OCI-LY7 (cell line): Measurements from ENCODE around the gene RSPH6A. TPM values are rescaled to one million over a fixed set of nuclear protein-coding genes. Genes with fewer than 3 reads are reported as not detected.

ENCODE experiments used
- BruUV-seq: library from RNA; stranded (reverse); fragments of 400-500 nt; replicated peaks from 2 replicates; lab custom pipeline; 2021; lab: Mats Ljungman, UMichigan
- CTCF ChIA-PET: fragments of 300-600 bp; sonication (Branson Sonifier 250); formaldehyde crosslinking; loops from one replicate; lab custom pipeline; 2022; ENCODE audit warnings: antibody characterized with exemption; ENCODE audit not compliant: unreplicated experiment; lab: Charles Lee
- POLR2A ChIA-PET: fragments of 300-600 bp; sonication (Branson Sonifier 250); formaldehyde crosslinking; loops from one replicate; lab custom pipeline; 2022; ENCODE audit warnings: antibody characterized with exemption; lab: Charles Lee
- DNase-seq: peaks from one replicate; pipeline ENCODE4 v3.0.0-alpha.2; 2015; ENCODE audit warnings: low spot score
- H2AFZ ChIP-seq: fragments of 200-600 bp; sonication (generic), shearing (Covaris generic); 2 replicates; pipeline ENCODE4 v1.6.1; 2014; ENCODE audit warnings: mild to moderate bottlenecking, antibody characterized with exemption, low read length, moderate library complexity
- H3K27ac ChIP-seq: fragments of 200-600 bp; sonication (generic); 2 replicates; pipeline ENCODE4 v1.5.1; 2014; ENCODE audit warnings: mixed run types, low read depth, mild to moderate bottlenecking, moderate library complexity, low read length, inconsistent platforms; ENCODE audit not compliant: poor library complexity, severe bottlenecking
- H3K36me3 ChIP-seq: fragments of 200-600 bp; sonication (generic); 2 replicates; pipeline ENCODE4 v1.6.1; 2014; ENCODE audit warnings: mild to moderate bottlenecking, antibody characterized with exemption, low read length, moderate library complexity, mixed read lengths; ENCODE audit not compliant: insufficient read depth
- H3K4me1 ChIP-seq: fragments of 200-600 bp; sonication (generic); 2 replicates; pipeline ENCODE4 v1.5.1; 2014; ENCODE audit warnings: mild to moderate bottlenecking, low read length; ENCODE audit not compliant: insufficient read depth, poor library complexity, severe bottlenecking
- H3K4me2 ChIP-seq: fragments of 200-600 bp; sonication (generic); 2 replicates; pipeline ENCODE4 v1.6.1; 2014; ENCODE audit warnings: mild to moderate bottlenecking, low read length
- H3K4me3 ChIP-seq: fragments of 200-600 bp; sonication (generic); 2 replicates; pipeline ENCODE4 v1.5.1; 2014; ENCODE audit warnings: mild to moderate bottlenecking, low read depth, low read length; ENCODE audit not compliant: poor library complexity, severe bottlenecking
- H3K79me2 ChIP-seq: fragments of 200-600 bp; sonication (generic); 2 replicates; pipeline ENCODE4 v1.6.1; 2016; ENCODE audit warnings: low read depth, mild to moderate bottlenecking, low read length, moderate library complexity, mixed read lengths; ENCODE audit not compliant: insufficient read depth
- H3K9me2 ChIP-seq: fragments of 200-600 bp; sonication (generic); 2 replicates; pipeline ENCODE4 v1.6.1; 2016; ENCODE audit warnings: mild to moderate bottlenecking, low read length, mixed read lengths; ENCODE audit not compliant: insufficient read depth
- H3K9me3 ChIP-seq: fragments of 200-600 bp; sonication (generic); 2 replicates; pipeline ENCODE4 v1.6.1; 2014; ENCODE audit warnings: mild to moderate bottlenecking, mixed run types, low read length, mixed read lengths
- H4K20me1 ChIP-seq: fragments of 200-600 bp; sonication (generic); 2 replicates; pipeline ENCODE4 v1.6.1; 2014; ENCODE audit warnings: mild to moderate bottlenecking, antibody characterized with exemption, low read length, moderate library complexity, mixed read lengths; ENCODE audit not compliant: insufficient read depth
- EZH2phosphoT487 ChIP-seq: fragments of 200-600 bp; sonication (generic); IDR thresholded peaks from 2 replicates; pipeline ENCODE4 v1.6.1; 2018; ENCODE audit warnings: low read depth, borderline replicate concordance, mild to moderate bottlenecking, mixed run types, antibody characterized with exemption, low read length, moderate library complexity, mixed read lengths
- intact Hi-C: fragments of 100-400 bp; cut with micrococcal nuclease; formaldehyde crosslinking; loops from one replicate; pipeline ENCODE4 v1.10.0; 2022; ENCODE audit not compliant: unreplicated experiment
- total RNA-seq, 2 experiments: library from RNA; depleted of rRNA in 1 of 2; stranded (reverse); fragments of >200 nt in 1 of 2; shearing (Covaris generic) in 1 of 2; gene quantifications; 2 replicates each; pipeline ENCODE4 v1.2.3, GENCODE V29; 2014 to 2022
- TF ChIP-seq, protein P1 (sequence below): fragments of 200-600 bp; sonication (generic); conservative IDR thresholded peaks from 2 replicates; pipeline ENCODE4 v1.5.1; 2014; ENCODE audit warnings: mild to moderate bottlenecking, antibody characterized with exemption, low read length, moderate library complexity, mixed read lengths

Gene RSPH6A
- total RNA-seq, 2 experiments from 2014 or later: 0.16 to 0.72 TPM

- no peak overlapping the region for H3K27ac ChIP-seq
- H2AFZ ChIP-seq: no peak overlapping the region
- DNase-seq: no peak
- H3K4me3 ChIP-seq: no peak overlapping the region
- BruUV-seq: no TSS peak
- H4K20me1 ChIP-seq: no peaks in the 10 kb centered on the region
- no peaks in the 10 kb centered on the region for H3K79me2 ChIP-seq
- TF ChIP-seq, protein P1, sequence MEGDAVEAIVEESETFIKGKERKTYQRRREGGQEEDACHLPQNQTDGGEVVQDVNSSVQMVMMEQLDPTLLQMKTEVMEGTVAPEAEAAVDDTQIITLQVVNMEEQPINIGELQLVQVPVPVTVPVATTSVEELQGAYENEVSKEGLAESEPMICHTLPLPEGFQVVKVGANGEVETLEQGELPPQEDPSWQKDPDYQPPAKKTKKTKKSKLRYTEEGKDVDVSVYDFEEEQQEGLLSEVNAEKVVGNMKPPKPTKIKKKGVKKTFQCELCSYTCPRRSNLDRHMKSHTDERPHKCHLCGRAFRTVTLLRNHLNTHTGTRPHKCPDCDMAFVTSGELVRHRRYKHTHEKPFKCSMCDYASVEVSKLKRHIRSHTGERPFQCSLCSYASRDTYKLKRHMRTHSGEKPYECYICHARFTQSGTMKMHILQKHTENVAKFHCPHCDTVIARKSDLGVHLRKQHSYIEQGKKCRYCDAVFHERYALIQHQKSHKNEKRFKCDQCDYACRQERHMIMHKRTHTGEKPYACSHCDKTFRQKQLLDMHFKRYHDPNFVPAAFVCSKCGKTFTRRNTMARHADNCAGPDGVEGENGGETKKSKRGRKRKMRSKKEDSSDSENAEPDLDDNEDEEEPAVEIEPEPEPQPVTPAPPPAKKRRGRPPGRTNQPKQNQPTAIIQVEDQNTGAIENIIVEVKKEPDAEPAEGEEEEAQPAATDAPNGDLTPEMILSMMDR: no peak
- TF ChIP-seq EZH2phosphoT487: no peak
- H3K4me1 ChIP-seq: peaks cover 5% of the 10 kb centered on the region
- CTCF ChIA-PET: no interaction called here
- POLR2A ChIA-PET: no interaction called here
- H3K9me2 ChIP-seq: no peaks in the 10 kb centered on the region
- no peaks in the 10 kb centered on the region for H3K9me3 ChIP-seq
- peaks cover 65% of the 10 kb centered on the region for H3K36me3 ChIP-seq
- H3K4me2 ChIP-seq: no peak overlapping the region
- intact Hi-C loops: no loop called here
Measured at GRCh38 chr19:45820413-45821102, 5.5 kb upstream of the RSPH6A start.

- POLR2A ChIA-PET: no interaction called here
- H3K4me2 ChIP-seq: no peak overlapping the region
- no TSS peak for BruUV-seq
- H2AFZ ChIP-seq: no peak overlapping the region
- no peaks in the 10 kb centered on the region for H4K20me1 ChIP-seq
- H3K4me1 ChIP-seq: peaks cover 5% of the 10 kb centered on the region
- H3K27ac ChIP-seq: no peak overlapping the region
- DNase-seq: no peak
- no peak for TF ChIP-seq EZH2phosphoT487
- TF ChIP-seq, protein P1: no peak
- no peak overlapping the region for H3K4me3 ChIP-seq
- no peaks in the 10 kb centered on the region for H3K79me2 ChIP-seq
- CTCF ChIA-PET: no interaction called here
- H3K36me3 ChIP-seq: peaks cover 65% of the 10 kb centered on the region
- intact Hi-C loops: no loop called here
- no peaks in the 10 kb centered on the region for H3K9me2 ChIP-seq
- H3K9me3 ChIP-seq: no peaks in the 10 kb centered on the region
Measured at GRCh38 chr19:45819769-45820168, 4.7 kb upstream of the RSPH6A start.

DNA sequence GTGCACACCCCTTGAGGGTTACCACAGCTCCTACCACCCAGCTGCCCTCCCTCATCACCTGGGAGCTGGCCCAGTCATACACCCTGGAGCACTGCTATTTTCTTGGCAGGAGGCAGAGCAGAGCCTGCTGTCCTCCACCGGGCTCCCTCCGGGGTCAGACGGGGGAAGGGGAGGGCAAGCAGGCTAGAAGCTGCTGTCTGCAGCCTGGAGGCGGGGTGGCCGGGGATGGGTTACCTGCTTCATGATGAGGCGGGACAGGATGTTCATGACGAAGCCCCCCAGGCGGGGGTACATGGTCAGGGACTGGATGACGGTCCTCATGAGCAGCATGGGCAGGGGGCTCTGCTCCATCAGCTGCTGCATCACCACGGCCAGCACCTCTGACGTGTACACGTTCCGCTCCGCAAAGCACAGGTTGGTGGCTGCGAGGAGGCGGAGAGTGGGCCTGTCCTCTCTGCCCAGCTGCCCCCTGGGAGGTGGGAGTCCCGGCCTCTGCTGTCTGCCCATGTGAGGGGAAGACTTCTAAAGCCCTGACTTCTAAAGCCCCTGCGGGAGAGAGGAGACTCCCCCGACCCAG is 2.7 kb upstream of the RSPH6A start:
- BruUV-seq: no TSS peak
- no peak overlapping the region for H3K4me3 ChIP-seq
- no peaks in the 10 kb centered on the region for H3K9me3 ChIP-seq
- H3K79me2 ChIP-seq: no peaks in the 10 kb centered on the region
- no peak for TF ChIP-seq EZH2phosphoT487
- TF ChIP-seq, protein P1: no peak
- peaks cover 5% of the 10 kb centered on the region for H3K4me1 ChIP-seq
- no peaks in the 10 kb centered on the region for H4K20me1 ChIP-seq
- intact Hi-C loops: loop anchor here (1.0 kb wide), 1 partner anchor 65 kb away; no protein-coding TSS in a partner anchor
- H3K27ac ChIP-seq: no peak overlapping the region
- ChIA-PET POLR2A (no interaction called here), CTCF (interaction anchor here (1.1 kb wide), 1 partner anchor 43 kb away, joined by 3 read pairs; no protein-coding TSS in a partner anchor)
- no peaks in the 10 kb centered on the region for H3K9me2 ChIP-seq
- no peak for DNase-seq
- H2AFZ ChIP-seq: no peak overlapping the region
- H3K4me2 ChIP-seq: no peak overlapping the region
- peaks cover 51% of the 10 kb centered on the region for H3K36me3 ChIP-seq
